SU-DHL-6 (cell line): ENCODE results near the gene ARL15.
A peak's percentile ranks its signal among the peaks of the same experiment; 100 is the strongest.

Experiments used
- H2AFZ ChIP-seq: fragments of 200-600 bp; sonication (generic); 2 replicates; pipeline ENCODE4 v1.6.1; 2014; ENCODE audit warnings: low read depth, mild to moderate bottlenecking, moderate library complexity, mixed read lengths, antibody characterized with exemption, low read length; ENCODE audit not compliant: severe bottlenecking
- H3F3A ChIP-seq: fragments of 200-600 bp; shearing (Covaris generic); 2 replicates; pipeline ENCODE4 v1.6.0; 2016; ENCODE audit warnings: antibody characterized with exemption, mild to moderate bottlenecking; ENCODE audit not compliant: insufficient read depth
- H3K27ac ChIP-seq: fragments of 200-600 bp; sonication (generic); 2 replicates; pipeline ENCODE4 v1.5.1; 2016; ENCODE audit warnings: low read depth, mild to moderate bottlenecking, low read length, moderate library complexity, mixed read lengths
- H3K27me3 ChIP-seq: fragments of 200-600 bp; sonication (generic), shearing (Covaris generic); 2 replicates; pipeline ENCODE4 v1.6.0; 2014; ENCODE audit warnings: mild to moderate bottlenecking, low read length
- H3K36me3 ChIP-seq: fragments of 200-600 bp; sonication (generic); 2 replicates; pipeline ENCODE4 v1.6.1; 2014; ENCODE audit warnings: mild to moderate bottlenecking, low read length, mixed read lengths
- H3K4me2 ChIP-seq: fragments of 300-600, 200-600 bp; shearing (Covaris generic), sonication (generic); 2 replicates; pipeline ENCODE4 v1.6.0; 2014; ENCODE audit warnings: low read length, low read depth, mild to moderate bottlenecking; ENCODE audit not compliant: poor library complexity, severe bottlenecking
- H3K4me3 ChIP-seq: fragments of 200-600 bp; sonication (generic); 2 replicates; pipeline ENCODE4 v1.5.1; 2014; ENCODE audit warnings: antibody characterized with exemption, low read length, mild to moderate bottlenecking, mixed read lengths; ENCODE audit not compliant: insufficient read depth, poor library complexity, severe bottlenecking
- H3K79me2 ChIP-seq: fragments of 200-600 bp; sonication (generic); 2 replicates; pipeline ENCODE4 v1.6.1; 2014; ENCODE audit warnings: mild to moderate bottlenecking, low read length, moderate library complexity; ENCODE audit not compliant: insufficient read depth
- H3K9ac ChIP-seq: fragments of 200-600 bp; sonication (generic); 2 replicates; pipeline ENCODE4 v1.7.0; 2014; ENCODE audit warnings: mild to moderate bottlenecking, low read length
- H3K9me2 ChIP-seq: fragments of 200-600 bp; sonication (generic); replicated peaks from 2 replicates; pipeline ENCODE4 v1.6.1; 2014; ENCODE audit warnings: low read length; ENCODE audit not compliant: insufficient read depth
- H3K9me3 ChIP-seq: fragments of 200-600 bp; sonication (generic); 2 replicates; pipeline ENCODE4 v1.6.1; 2014; ENCODE audit warnings: low read length, mixed read lengths; ENCODE audit not compliant: insufficient read depth
- H4K20me1 ChIP-seq: fragments of 200-600 bp; sonication (generic); 2 replicates; pipeline ENCODE4 v1.6.1; 2014; ENCODE audit warnings: low read depth, mild to moderate bottlenecking, antibody characterized with exemption, low read length, moderate library complexity, mixed read lengths
- EZH2phosphoT487 ChIP-seq: fragments of 200-600 bp; sonication (generic), shearing (Covaris generic); conservative IDR thresholded peaks from 2 replicates; pipeline ENCODE4 v1.6.1; 2018; ENCODE audit warnings: mild to moderate bottlenecking, antibody characterized with exemption, low read length, moderate library complexity, mixed read lengths
- TF ChIP-seq, protein P1 (sequence below): fragments of 200-600 bp; sonication (generic); IDR thresholded peaks from one replicate; pipeline ENCODE4 v1.5.1; 2017; ENCODE audit warnings: antibody characterized with exemption, mild to moderate bottlenecking, low read length, moderate library complexity; ENCODE audit not compliant: insufficient read depth, poor library complexity, severe bottlenecking

The ARL15 gene

DNA sequence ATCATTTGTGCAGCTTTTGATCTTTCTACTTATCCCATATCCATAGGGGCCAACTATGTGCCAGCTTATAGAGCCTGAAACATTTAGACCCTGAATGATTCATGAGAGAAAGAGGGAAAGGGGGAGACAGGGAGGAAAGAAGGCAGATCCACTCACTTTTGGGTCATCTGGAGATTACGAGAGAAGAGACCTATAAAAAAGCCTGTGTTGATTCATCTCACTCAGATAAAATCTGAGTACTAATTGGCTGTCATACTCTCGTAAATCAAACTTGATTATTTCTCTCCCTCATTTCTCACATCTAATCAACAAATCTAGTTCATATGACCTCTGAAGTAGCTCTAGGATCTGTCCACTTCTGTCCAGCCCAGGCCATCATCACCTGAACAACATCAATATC, 137.1 kb downstream of the ARL15 start:
- no peaks in the 10 kb centered on the region for H3K9me3 ChIP-seq
- no peak overlapping the region for H3K9ac ChIP-seq
- no peak overlapping the region for H3K4me3 ChIP-seq
- no peaks in the 10 kb centered on the region for H4K20me1 ChIP-seq
- no peaks in the 10 kb centered on the region for H3K27me3 ChIP-seq
- no peak for TF ChIP-seq EZH2phosphoT487
- TF ChIP-seq, protein P1, sequence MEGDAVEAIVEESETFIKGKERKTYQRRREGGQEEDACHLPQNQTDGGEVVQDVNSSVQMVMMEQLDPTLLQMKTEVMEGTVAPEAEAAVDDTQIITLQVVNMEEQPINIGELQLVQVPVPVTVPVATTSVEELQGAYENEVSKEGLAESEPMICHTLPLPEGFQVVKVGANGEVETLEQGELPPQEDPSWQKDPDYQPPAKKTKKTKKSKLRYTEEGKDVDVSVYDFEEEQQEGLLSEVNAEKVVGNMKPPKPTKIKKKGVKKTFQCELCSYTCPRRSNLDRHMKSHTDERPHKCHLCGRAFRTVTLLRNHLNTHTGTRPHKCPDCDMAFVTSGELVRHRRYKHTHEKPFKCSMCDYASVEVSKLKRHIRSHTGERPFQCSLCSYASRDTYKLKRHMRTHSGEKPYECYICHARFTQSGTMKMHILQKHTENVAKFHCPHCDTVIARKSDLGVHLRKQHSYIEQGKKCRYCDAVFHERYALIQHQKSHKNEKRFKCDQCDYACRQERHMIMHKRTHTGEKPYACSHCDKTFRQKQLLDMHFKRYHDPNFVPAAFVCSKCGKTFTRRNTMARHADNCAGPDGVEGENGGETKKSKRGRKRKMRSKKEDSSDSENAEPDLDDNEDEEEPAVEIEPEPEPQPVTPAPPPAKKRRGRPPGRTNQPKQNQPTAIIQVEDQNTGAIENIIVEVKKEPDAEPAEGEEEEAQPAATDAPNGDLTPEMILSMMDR: no peak
- H3K36me3 ChIP-seq: no peaks in the 10 kb centered on the region
- H2AFZ ChIP-seq: no peak overlapping the region
- peaks cover 10% of the 10 kb centered on the region; the same call in 1 of the 2 replicates for H3K79me2 ChIP-seq
- peaks cover 4% of the 10 kb centered on the region; the same call in 1 of the 2 replicates for H3F3A ChIP-seq
- no peaks in the 10 kb centered on the region for H3K9me2 ChIP-seq
- H3K4me2 ChIP-seq: no peak overlapping the region
- no peak overlapping the region for H3K27ac ChIP-seq

DNA sequence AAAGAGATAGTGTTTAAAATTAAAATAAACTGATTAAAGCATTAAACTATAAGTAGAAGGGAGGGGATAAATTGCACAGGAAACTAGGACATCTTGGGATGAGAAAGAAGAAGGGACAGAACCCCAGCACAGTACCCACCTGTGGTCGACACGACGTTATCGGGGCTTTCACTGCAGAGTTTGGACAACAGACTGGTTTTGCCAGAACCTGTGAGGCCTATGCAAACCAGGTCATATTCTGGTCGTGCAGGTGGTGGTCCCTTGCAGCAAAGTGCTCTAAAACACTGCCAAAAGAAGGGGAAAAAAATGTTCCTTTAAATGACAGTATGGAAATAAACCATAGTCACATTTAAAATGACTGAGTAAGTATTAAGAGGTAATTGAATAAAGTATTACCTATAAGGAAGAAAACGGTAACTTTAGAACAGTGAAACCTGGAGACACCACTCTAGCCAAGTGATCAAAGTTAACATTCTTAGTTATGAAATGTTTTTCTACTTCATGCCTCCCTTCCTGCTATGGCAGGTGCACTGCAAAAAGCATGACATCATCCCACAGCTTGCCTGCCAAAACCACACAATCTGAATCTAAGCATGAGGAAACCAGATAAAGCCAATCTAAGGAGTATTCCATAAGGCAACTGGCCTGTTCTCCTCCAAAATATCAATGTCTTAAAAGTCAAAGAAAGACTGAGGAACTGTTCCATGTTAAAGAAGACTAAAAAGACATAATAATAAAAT, 138.6 kb downstream of the ARL15 start:
- Histone ChIP-seq H2AFZ (no peak overlapping the region), H3K4me2 (peak overlapping the region; percentile 86)
- no peak for TF ChIP-seq EZH2phosphoT487
- TF ChIP-seq, protein P1: no peak

DNA sequence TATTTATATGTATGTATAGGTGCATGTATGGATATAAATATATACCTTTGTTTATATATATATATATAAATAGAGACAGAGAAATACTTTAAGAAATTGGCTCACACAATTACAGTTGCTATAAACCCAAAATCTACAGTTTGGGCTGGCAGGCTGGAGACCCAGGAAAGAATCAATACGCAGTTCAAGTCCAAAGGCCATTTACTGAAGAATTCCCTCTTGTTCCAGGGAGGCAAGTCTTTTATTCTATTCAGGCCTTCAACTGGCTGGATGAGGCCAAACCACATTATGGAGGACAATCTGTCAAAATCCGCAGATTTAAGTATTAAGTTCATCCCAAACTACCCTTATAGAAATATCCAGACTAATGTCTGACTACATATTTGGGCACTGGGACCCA, 144.7 kb downstream of the ARL15 start:
- Histone ChIP-seq H3K4me3 (no peak overlapping the region), H3K36me3 (peaks cover 5% of the 10 kb centered on the region; the same call in 1 of the 2 replicates), H3K9me2 (no peaks in the 10 kb centered on the region), H3F3A (no peaks in the 10 kb centered on the region), H4K20me1 (no peaks in the 10 kb centered on the region), H3K27me3 (no peaks in the 10 kb centered on the region), H3K4me2 (no peak overlapping the region), H3K27ac (no peak overlapping the region), H3K9ac (no peak overlapping the region), H3K79me2 (peaks cover 5% of the 10 kb centered on the region; the same call in 1 of the 2 replicates), H2AFZ (no peak overlapping the region), H3K9me3 (no peaks in the 10 kb centered on the region)
- no peak for TF ChIP-seq EZH2phosphoT487
- TF ChIP-seq, protein P1: no peak

More for the DNA sequence above, 138.6 kb downstream of the ARL15 start:
- no peaks in the 10 kb centered on the region for H3K36me3 ChIP-seq
- H3K9ac ChIP-seq: peak overlapping the region; percentile 55
- no peaks in the 10 kb centered on the region for H3K27me3 ChIP-seq
- H3K9me3 ChIP-seq: no peaks in the 10 kb centered on the region
- peaks cover 10% of the 10 kb centered on the region; the same call in 1 of the 2 replicates for H3K79me2 ChIP-seq
- no peaks in the 10 kb centered on the region for H4K20me1 ChIP-seq
- H3K9me2 ChIP-seq: no peaks in the 10 kb centered on the region
- peak overlapping the region; percentile 46 for H3K4me3 ChIP-seq
- peak overlapping the region; percentile 88 for H3K27ac ChIP-seq
- peaks cover 4% of the 10 kb centered on the region; the same call in 1 of the 2 replicates for H3F3A ChIP-seq
